ENCODE results near the gene CCDC110. TPM values are rescaled to one million over a fixed set of nuclear protein-coding genes. Genes with fewer than 3 reads are reported as not detected.
A peak's percentile ranks its signal among the peaks of the same experiment; 100 is the strongest.

The CCDC110 gene
- total and polyA plus RNA-seq, 2 of the 13 experiments (the other 11 are each of a cell fraction or from before 2014, with no cell fraction given) = not detected

DNA sequence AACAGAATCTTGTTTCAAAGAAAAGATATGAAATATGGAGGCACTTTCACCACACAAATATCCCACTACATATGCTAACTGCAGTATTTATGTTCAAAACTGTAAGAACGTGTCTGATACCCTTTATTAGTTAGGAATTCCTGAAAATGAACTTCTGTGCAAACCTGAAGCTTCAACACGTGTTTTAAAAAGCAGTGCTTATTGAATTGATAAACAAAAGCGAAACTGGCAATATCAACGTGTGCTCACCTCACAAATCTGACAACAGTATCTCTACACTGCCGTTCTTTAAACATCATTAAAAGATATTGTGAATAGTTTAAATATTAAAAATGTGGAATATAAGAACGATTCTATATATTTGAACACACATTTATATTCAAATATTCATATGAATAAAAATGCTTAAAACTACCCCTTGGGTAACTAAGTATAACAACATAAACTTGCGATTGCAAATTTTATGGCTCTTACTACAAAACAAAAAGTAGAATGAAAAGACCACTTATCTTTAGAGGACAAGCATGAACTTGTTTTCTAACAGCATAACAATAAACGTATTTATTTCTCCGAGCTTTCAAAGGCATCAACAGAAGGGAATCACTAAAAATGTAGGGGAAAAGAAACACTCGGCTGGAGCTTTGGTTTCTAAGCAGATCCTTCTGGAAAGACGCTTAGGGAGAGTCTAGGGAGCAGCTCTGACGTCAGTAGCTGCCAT, 76.1 kb downstream of the CCDC110 start, which contains the start of gene LRP2BP:
Gene LRP2BP, minus strand, starts transcription at position 687 of the 718 bp plus-strand sequence. CDS start 17,738 bp downstream, outside the sequence.
- Histone ChIP-seq H3K36me3 (replicated peaks in 1 of 2; ENCODE audit: control insufficient read depth in 1 of 2, insufficient read depth in 2 of 2, low read length in 2 of 2) (peaks cover 2 to 15% of the 10 kb centered on the region in 2 experiments; a peak in 3 of 5 replicates), H2AFZ (ENCODE audit: low read length) (no peak within 1 kb of the TSS), H3K4me3 (replicated peaks in 1 of 3; ENCODE audit: insufficient read depth in 1 of 3, low read depth in 2 of 3, low read length in 3 of 3) (peak within 1 kb of the TSS; percentile 65 to 75 (median 71)), H3K79me2 (ENCODE audit: insufficient read depth, low read length) (peaks cover 2% of the 10 kb centered on the region), H3K4me1 (ENCODE audit: insufficient read depth, low read length) (peaks cover 44% of the 10 kb centered on the region), H3K9me3 (ENCODE audit: low read length) (no peaks in the 10 kb centered on the region), H3K27me3 (ENCODE audit: control insufficient read depth in 1 of 2, insufficient read depth in 2 of 2, low read length in 2 of 2) (no peaks in the 10 kb centered on the region), H3K9ac (ENCODE audit: insufficient read depth, low read depth, low read length) (peak within 1 kb of the TSS; percentile 77), H3K27ac (ENCODE audit: extremely low read length, insufficient read depth, low read length) (peak within 1 kb of the TSS; percentile 95), H3K4me2 (ENCODE audit: low read depth, low read length) (peak within 1 kb of the TSS; percentile 81), H4K20me1 (ENCODE audit: insufficient read depth, low read length) (no peaks in the 10 kb centered on the region; the same call in 1 of the 2 replicates)
- FAIRE-seq (no peak), DNase-seq (ENCODE audit: low spot score) (peak; percentile 59), ATAC-seq (no peak)
- TSS peak; percentile 56 for BruUV-seq (replicated peaks)
- in situ Hi-C loops (cut with HindIII; ENCODE audit: extremely low pct_ligation_motif_present, low pct_unique_long_range_greater_than_20kb) (no loop called here), intact Hi-C loops (cut with micrococcal nuclease; ENCODE audit: unreplicated experiment) (loop anchor here (5.0 kb wide), 1 partner anchor 193 kb away; the partner anchor contains the start of gene CFAP97)
- TF ChIP-seq GZF1 (CRISPR knock-in tag; IDR thresholded peaks at IDR 0.05) = 0 out of 2 replicates have a peak, but pooled peaks have one; percentile 2
- TF ChIP-seq THAP11 (CRISPR knock-in tag; IDR thresholded peaks at IDR 0.05) = no peak
- TF ChIP-seq FOXM1 (CRISPR knock-in tag; IDR thresholded peaks at IDR 0.05) = no peak
- TF ChIP-seq ATF1 (CRISPR knock-in tag; IDR thresholded peaks at IDR 0.05) = peak; percentile 80
- TF ChIP-seq CREM (IDR thresholded peaks at IDR 0.05) = peak; percentile 80; the same call in 1 of the 2 replicates
- no peak for TF ChIP-seq CREM (CRISPR knock-in tag; IDR thresholded peaks at IDR 0.05)
- TF ChIP-seq, protein P1, sequence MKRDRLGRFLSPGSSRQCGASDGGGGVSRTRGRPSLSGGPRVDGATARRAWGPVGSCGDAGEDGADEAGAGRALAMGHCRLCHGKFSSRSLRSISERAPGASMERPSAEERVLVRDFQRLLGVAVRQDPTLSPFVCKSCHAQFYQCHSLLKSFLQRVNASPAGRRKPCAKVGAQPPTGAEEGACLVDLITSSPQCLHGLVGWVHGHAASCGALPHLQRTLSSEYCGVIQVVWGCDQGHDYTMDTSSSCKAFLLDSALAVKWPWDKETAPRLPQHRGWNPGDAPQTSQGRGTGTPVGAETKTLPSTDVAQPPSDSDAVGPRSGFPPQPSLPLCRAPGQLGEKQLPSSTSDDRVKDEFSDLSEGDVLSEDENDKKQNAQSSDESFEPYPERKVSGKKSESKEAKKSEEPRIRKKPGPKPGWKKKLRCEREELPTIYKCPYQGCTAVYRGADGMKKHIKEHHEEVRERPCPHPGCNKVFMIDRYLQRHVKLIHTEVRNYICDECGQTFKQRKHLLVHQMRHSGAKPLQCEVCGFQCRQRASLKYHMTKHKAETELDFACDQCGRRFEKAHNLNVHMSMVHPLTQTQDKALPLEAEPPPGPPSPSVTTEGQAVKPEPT (CRISPR knock-in tag; IDR thresholded peaks at IDR 0.05; ENCODE audit: low read depth) = no peak
- no peak for TF ChIP-seq ZNF550 (CRISPR knock-in tag; IDR thresholded peaks at IDR 0.05; ENCODE audit: borderline replicate concordance)
- no peak for TF ChIP-seq GABPA (IDR thresholded peaks at IDR 0.05; ENCODE audit: low read depth, low read length)
- 0 out of 2 replicates have a peak, but pooled peaks have one; percentile 70 for TF ChIP-seq GABPA (CRISPR knock-in tag; IDR thresholded peaks at IDR 0.05; ENCODE audit: low read depth)
- TF ChIP-seq ADNP (CRISPR knock-in tag; IDR thresholded peaks at IDR 0.05) = no peak
- TF ChIP-seq CREB1 (IDR thresholded peaks at IDR 0.05) = peak; percentile 92
- peak; percentile 87 for TF ChIP-seq CREB1 (CRISPR knock-in tag; IDR thresholded peaks at IDR 0.05)
- 0 out of 2 replicates have a peak, but pooled peaks have one; percentile 5 for TF ChIP-seq ZKSCAN1 (IDR thresholded peaks at IDR 0.05; ENCODE audit: low read length)
- ChIA-PET CTCF (ENCODE audit: low intra/inter-chr PET ratio, low total read pairs) (no interaction called here), POLR2A (interaction anchor here (2.7 kb wide), 1 partner anchor 30 kb away, joined by 30 read pairs; the partner anchor contains the start of gene UFSP2)
- 33% methylated on average over 12 of the region's 12 CpGs for WGBS (ENCODE audit: low lambda C conversion rate)

Small RNAs within 50 kb of the gene (small RNA-seq; reads per million reads assigned to genes)
- gene RF00019 (ENCODE audit: insufficient read depth in 2 of 3, insufficient read length in 3 of 3, low read depth in 2 of 3, low replicate concordance in 1 of 3) = 0 reads per million in 3 experiments

Other genes with a start within 250 kb of the CCDC110 start
- gene LRP2BP, start 75.8 kb downstream of the CCDC110 start, total RNA-seq (2016; rRNA removed; fragmentation: Illumina TruSeq; extraction: Trizol) = 0.17 and 0.29 TPM in 2 replicates
- 0.22 and 0.29 TPM in 2 replicates for gene LRP2BP, start 75.8 kb downstream of the CCDC110 start, polyA plus RNA-seq (2011; rRNA removed)
- 1.9 and 2.2 TPM in 2 replicates for gene ANKRD37, start 74.9 kb downstream of the CCDC110 start, total RNA-seq (2016; rRNA removed; fragmentation: Illumina TruSeq; extraction: Trizol)
- gene ANKRD37, start 74.9 kb downstream of the CCDC110 start, polyA plus RNA-seq (2011; rRNA removed) = 46.2 and 51.4 TPM in 2 replicates
- 32.3 and 44.8 TPM in 2 replicates for gene UFSP2, start 45.8 kb downstream of the CCDC110 start, total RNA-seq (2016; rRNA removed; fragmentation: Illumina TruSeq; extraction: Trizol)
- gene UFSP2, start 45.8 kb downstream of the CCDC110 start, polyA plus RNA-seq (2011; rRNA removed) = 17.1 and 24.1 TPM in 2 replicates
- gene PDLIM3, start 63.8 kb upstream of the CCDC110 start, total RNA-seq (2016; rRNA removed; fragmentation: Illumina TruSeq; extraction: Trizol) = 5.9 and 6.3 TPM in 2 replicates
- gene PDLIM3, start 63.8 kb upstream of the CCDC110 start, polyA plus RNA-seq (2011; rRNA removed) = 14.0 and 14.8 TPM in 2 replicates